Brain microvascular endothelial cell (primary cell): ENCODE data around the gene SLC1A4.
A peak's percentile ranks its signal among the peaks of the same experiment; 100 is the strongest.

Experiments
- DNase-seq: peaks from one replicate; pipeline ENCODE4 v3.0.0-alpha.2; 2020
- H3K27ac ChIP-seq: fragments of 250-450 bp; sonication (Bioruptor Pico); 2 replicates; pipeline ENCODE4 v1.5.1; 2020; ENCODE audit warnings: mild to moderate bottlenecking, moderate library complexity
- H3K27me3 ChIP-seq: fragments of 250-450 bp; sonication (Bioruptor Pico); replicated peaks from 2 replicates; pipeline ENCODE4 v1.5.1; 2020; ENCODE audit warnings: mild to moderate bottlenecking
- H3K36me3 ChIP-seq: fragments of 250-450 bp; sonication (Bioruptor Pico); replicated peaks from 2 replicates; pipeline ENCODE4 v1.5.1; 2020; ENCODE audit warnings: mild to moderate bottlenecking
- H3K4me3 ChIP-seq: 2 replicates; pipeline ENCODE4 v1.5.1; 2011; ENCODE audit warnings: low read depth, mild to moderate bottlenecking, control low read depth, low read length, moderate library complexity
- CTCF ChIP-seq: IDR thresholded peaks from 2 replicates; pipeline ENCODE4 v1.5.1; 2011; ENCODE audit warnings: low read depth, mild to moderate bottlenecking, moderate library complexity, low read length, control low read depth, inconsistent platforms; ENCODE audit errors: missing control alignments
- in situ Hi-C: cut with HindIII; loops from 2 replicates; pipeline ENCODE4 v1.10.0; 2017; ENCODE audit warnings: low sequenced_read_pairs, low pct_ligation_motif_present

Gene SLC1A4

GRCh38 chr2:64985447-64985846 lies 3.8 kb upstream of the SLC1A4 start:
- Histone ChIP-seq H3K27ac (no peak overlapping the region), H3K36me3 (no peaks in the 10 kb centered on the region), H3K4me3 (no peak overlapping the region), H3K27me3 (no peaks in the 10 kb centered on the region)
- in situ Hi-C loops = no loop called here
- DNase-seq = no peak
- TF ChIP-seq CTCF = no peak

DNA sequence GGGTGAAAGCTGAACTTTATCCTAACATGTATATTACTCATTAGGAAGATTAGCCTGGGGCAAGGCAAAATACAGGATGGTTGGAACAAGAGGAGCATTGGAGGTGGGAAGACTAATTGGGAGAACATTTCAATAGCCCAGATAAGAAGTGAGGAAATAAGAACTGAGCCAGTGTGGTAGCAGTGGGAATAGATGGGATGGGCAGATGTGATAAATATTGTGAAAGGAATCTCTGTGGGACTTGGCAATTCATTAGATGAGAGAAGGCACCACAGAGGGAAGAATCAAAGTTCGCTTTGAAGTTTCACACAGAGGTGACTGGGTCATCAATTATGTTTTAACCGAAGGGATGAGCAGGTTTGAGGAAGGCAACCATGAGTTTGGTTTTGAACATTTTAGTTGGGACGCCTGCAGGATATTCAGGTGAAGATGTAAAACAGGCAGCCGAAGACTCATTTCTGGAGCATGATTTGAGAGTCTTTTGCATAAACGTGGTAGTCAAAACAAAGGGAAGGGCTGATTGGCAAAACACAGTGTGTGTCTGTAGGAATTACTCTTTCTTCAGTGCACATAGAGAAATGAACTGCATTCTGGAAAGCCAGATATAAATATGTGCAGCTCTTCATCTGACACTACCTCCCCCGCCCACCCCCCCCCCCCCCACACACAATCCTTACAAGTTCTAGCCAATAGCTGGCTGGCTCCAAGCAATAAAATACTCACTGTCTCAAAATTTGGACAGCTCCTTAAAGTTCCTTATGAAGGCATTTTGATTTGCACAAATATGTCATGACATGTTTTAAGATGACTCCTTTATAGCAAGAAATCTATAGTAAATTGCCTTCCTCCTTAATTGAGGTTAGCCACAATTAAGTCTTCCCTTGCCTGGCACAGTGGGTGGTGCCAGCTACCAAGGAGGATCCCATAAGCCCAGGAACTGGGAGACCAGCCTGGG lies 1.9 kb upstream of the SLC1A4 start:
- Histone ChIP-seq H3K4me3 (peak overlapping the region; percentile 73), H3K27me3 (no peaks in the 10 kb centered on the region), H3K36me3 (no peaks in the 10 kb centered on the region), H3K27ac (peak overlapping the region; percentile 99)
- TF ChIP-seq CTCF = no peak
- in situ Hi-C loops = no loop called here
- peak; percentile 26 for DNase-seq

DNA sequence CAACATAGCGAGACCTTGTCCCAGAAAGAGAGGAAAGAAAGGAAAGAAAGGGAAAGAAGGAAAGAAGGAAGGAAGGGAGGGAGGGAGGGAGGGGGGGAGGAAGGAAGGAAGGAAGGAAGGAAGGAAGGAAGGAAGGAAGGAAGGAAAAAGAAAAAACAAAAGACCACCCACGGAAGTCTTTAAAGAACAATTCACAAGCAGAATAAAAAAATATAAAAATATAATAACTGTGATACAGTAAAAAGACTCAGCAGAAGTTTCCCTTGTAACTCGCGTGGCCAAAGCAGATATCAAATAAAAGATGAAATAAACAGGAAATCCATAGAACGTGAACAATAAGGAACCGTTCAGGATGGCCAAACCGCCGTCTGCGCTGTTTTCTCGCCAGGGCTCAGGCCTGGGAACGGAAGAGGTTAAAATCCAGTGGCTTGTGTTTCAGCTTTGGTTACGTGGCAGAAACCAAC lies 1.2 kb upstream of the SLC1A4 start:
- Histone ChIP-seq H3K27ac (peak overlapping the region; percentile 99), H3K4me3 (peak overlapping the region; percentile 73), H3K27me3 (no peaks in the 10 kb centered on the region), H3K36me3 (no peaks in the 10 kb centered on the region)
- no peak for DNase-seq
- in situ Hi-C loops = no loop called here
- TF ChIP-seq CTCF = no peak

DNA sequence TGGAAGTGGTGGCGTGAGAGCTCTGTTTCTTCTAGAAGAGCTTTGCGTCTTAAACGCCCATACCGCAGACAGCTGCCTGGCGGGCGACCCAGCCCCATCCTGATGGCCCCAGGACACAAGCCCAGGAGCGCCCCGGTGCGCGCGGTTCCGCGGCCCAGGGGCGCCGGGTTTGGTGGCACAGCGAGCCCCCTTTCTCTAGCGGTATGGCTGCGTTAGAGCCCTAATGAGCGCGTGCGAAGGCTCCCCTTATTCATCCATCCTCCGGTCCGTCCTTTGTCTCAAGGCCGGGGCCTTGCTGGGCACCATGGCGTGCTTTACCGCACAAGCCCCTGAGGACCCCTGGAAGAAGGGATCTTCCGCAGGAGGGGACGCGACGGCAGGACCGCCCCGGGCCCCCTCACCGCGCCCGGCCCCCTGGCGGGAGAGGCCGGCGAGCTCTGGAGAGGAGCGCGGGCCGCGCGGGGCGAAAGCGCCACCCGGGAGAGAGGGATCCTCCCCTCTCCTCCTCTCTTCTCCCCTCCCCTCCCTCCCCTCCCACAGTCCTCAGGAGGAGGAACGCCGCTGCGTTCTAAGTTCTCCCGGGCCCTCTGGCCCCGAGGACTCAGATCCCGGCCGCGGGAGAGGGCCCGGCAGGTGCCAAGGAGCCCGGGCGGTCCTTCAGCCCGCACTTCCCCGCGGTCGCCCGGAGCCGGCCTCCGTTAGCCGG lies 626 bp upstream of the SLC1A4 start:
- Histone ChIP-seq H3K4me3 (peak overlapping the region; percentile 73), H3K27ac (peak overlapping the region; percentile 99), H3K36me3 (no peaks in the 10 kb centered on the region), H3K27me3 (no peaks in the 10 kb centered on the region)
- peak; percentile 26 for TF ChIP-seq CTCF
- DNase-seq = peak; percentile 90
- in situ Hi-C loops = no loop called here

GRCh38 chr2:64989982-64990614 lies 899 bp downstream of the SLC1A4 start:
- in situ Hi-C loops = no loop called here
- no peak overlapping the region for H3K27ac ChIP-seq
- no peak for TF ChIP-seq CTCF
- no peak for DNase-seq
- H3K36me3 ChIP-seq = no peaks in the 10 kb centered on the region
- no peaks in the 10 kb centered on the region for H3K27me3 ChIP-seq
- H3K4me3 ChIP-seq = peak overlapping the region; percentile 73
